HCT116 (cell line): Measurements from ENCODE around the gene FAM135A. TPM values are rescaled to one million over a fixed set of nuclear protein-coding genes. Genes with fewer than 3 reads are reported as not detected.
A peak's percentile ranks its signal among the peaks of the same experiment; 100 is the strongest.

Experiments used
- ATAC-seq: fragments of 200-7000 bp; cut with Tn5 transposase; 2 replicates; pipeline ENCODE4 v1.9.1; 2020; ENCODE audit warnings: mild to moderate bottlenecking, moderate library complexity
- BruUV-seq: library from RNA; stranded (reverse); fragments of 400-500 nt; replicated peaks from 2 replicates; lab custom pipeline; 2021; lab: Mats Ljungman, UMichigan
- CTCF ChIA-PET: fragments of 300-600 bp; sonication (Branson Sonifier 250); formaldehyde crosslinking; loops from one replicate; lab custom pipeline; 2021; ENCODE audit warnings: antibody characterized with exemption; lab: Charles Lee
- POLR2A ChIA-PET: fragments of 300-600, 350-600 bp; sonication (Branson Sonifier 250); formaldehyde crosslinking; loops from one replicate; lab custom pipeline; 2021; ENCODE audit warnings: antibody characterized with exemption; lab: Charles Lee
- RAD21 ChIA-PET, 2 experiments: fragments of 300-600 bp; sonication (Branson Sonifier 250); formaldehyde crosslinking; loops; one replicate each; lab custom pipeline; 2023; ENCODE audit warnings: low total read pairs in 2 of 2; ENCODE audit not compliant: uncharacterized antibody in 2 of 2, unreplicated experiment in 2 of 2, low non-redundant PET in 1 of 2; lab: Charles Lee
- DNase-seq: peaks from one replicate; pipeline ENCODE4 v3.0.0-alpha.2; 2010; ENCODE audit warnings: low read depth, low spot score
- H2AFZ ChIP-seq: fragments of 200-600 bp; shearing (Covaris generic), sonication (generic); 2 replicates; pipeline ENCODE4 v1.6.1; 2017; ENCODE audit warnings: low read depth, mixed run types, mixed read lengths, antibody characterized with exemption, low read length; ENCODE audit not compliant: poor library complexity, severe bottlenecking
- H3K27ac ChIP-seq: 2 replicates; pipeline ENCODE4 v1.5.1; 2012; ENCODE audit warnings: low read depth, low read length
- H3K27me3 ChIP-seq: fragments of 200-600 bp; sonication (generic); 2 replicates; pipeline ENCODE4 v1.6.1; 2016; ENCODE audit warnings: mixed run types, low read length, mixed read lengths; ENCODE audit not compliant: insufficient read depth
- H3K36me3 ChIP-seq, 2 experiments: fragments of 200-500 bp in 1 of 2; fragments of 200-600 bp in 1 of 2; sonication (Bioruptor generic) in 1 of 2; sonication (generic) in 1 of 2; 2 replicates each; pipeline versions ENCODE4 v1.5.1 to v1.6.1; 2014 to 2016; ENCODE audit warnings: low read length in 2 of 2, inconsistent platforms in 1 of 2, mixed read lengths in 1 of 2, mixed run types in 1 of 2; ENCODE audit not compliant: insufficient read depth in 2 of 2, control insufficient read depth in 1 of 2
- H3K4me1 ChIP-seq, 2 experiments: fragments of 200-600 bp in 1 of 2; sonication (generic) in 1 of 2; 2 replicates each; pipeline versions ENCODE4 v1.5.1 to v1.6.1; 2012 to 2017; ENCODE audit warnings: low read length in 2 of 2, inconsistent platforms in 1 of 2, mild to moderate bottlenecking in 1 of 2, mixed read lengths in 1 of 2, mixed run types in 1 of 2, moderate library complexity in 1 of 2; ENCODE audit not compliant: insufficient read depth in 2 of 2, control insufficient read depth in 1 of 2
- H3K4me2 ChIP-seq: fragments of 200-600 bp; sonication (generic); 2 replicates; pipeline ENCODE4 v1.6.1; 2017; ENCODE audit warnings: mixed run types, low read length, mixed read lengths
- H3K4me3 ChIP-seq, 2 experiments: fragments of 200-600 bp in 1 of 2; sonication (generic) in 1 of 2; replicated peaks in 1 of 2; 2 replicates each; pipeline ENCODE4 v1.5.1; 2011 to 2016; ENCODE audit warnings: low read length in 2 of 2, control low read depth in 1 of 2, low read depth in 1 of 2, mild to moderate bottlenecking in 1 of 2, mixed read lengths in 1 of 2, mixed run types in 1 of 2
- H3K79me2 ChIP-seq: fragments of 200-600 bp; sonication (generic); 2 replicates; pipeline ENCODE4 v1.6.1; 2017; ENCODE audit warnings: mild to moderate bottlenecking, mixed run types, low read length, moderate library complexity, mixed read lengths; ENCODE audit not compliant: insufficient read depth
- H3K9ac ChIP-seq: fragments of 200-600 bp; sonication (generic); 2 replicates; pipeline ENCODE4 v1.6.1; 2016; ENCODE audit warnings: low read length, mixed read lengths
- H3K9me2 ChIP-seq: fragments of 200-600 bp; sonication (generic), shearing (Covaris generic); 2 replicates; pipeline ENCODE4 v1.6.1; 2017; ENCODE audit warnings: mixed run types, mild to moderate bottlenecking, moderate library complexity; ENCODE audit not compliant: insufficient read depth
- H3K9me3 ChIP-seq, 2 experiments: fragments of 200-500 bp in 1 of 2; fragments of 200-600 bp in 1 of 2; sonication (Bioruptor generic) in 1 of 2; sonication (generic) in 1 of 2; 2 replicates each; pipeline ENCODE4 v1.6.1; 2014 to 2017; ENCODE audit warnings: low read length in 2 of 2, mixed read lengths in 2 of 2, inconsistent platforms in 1 of 2, low read depth in 1 of 2, mild to moderate bottlenecking in 1 of 2, mixed run types in 1 of 2, moderate library complexity in 1 of 2; ENCODE audit not compliant: control insufficient read depth in 1 of 2, insufficient read depth in 1 of 2
- H4K20me1 ChIP-seq: fragments of 200-600 bp; sonication (generic), shearing (Covaris generic); 2 replicates; pipeline ENCODE4 v1.6.1; 2017; ENCODE audit warnings: mixed run types, mild to moderate bottlenecking, moderate library complexity; ENCODE audit not compliant: insufficient read depth
- ELF1 ChIP-seq: IDR thresholded peaks from 2 replicates; pipeline ENCODE4 v1.6.1; 2012; ENCODE audit warnings: low read depth, borderline replicate concordance
- EZH2 ChIP-seq: fragments of 200-600 bp; sonication (generic); IDR thresholded peaks from 2 replicates; pipeline ENCODE4 v1.6.1; 2017; ENCODE audit warnings: antibody characterized with exemption, mixed run types
- EZH2phosphoT487 ChIP-seq: fragments of 200-600 bp; IDR thresholded peaks from 2 replicates; pipeline ENCODE4 v1.6.1; 2018; ENCODE audit warnings: antibody characterized with exemption, borderline replicate concordance
- FOSL1 ChIP-seq: IDR thresholded peaks from 2 replicates; pipeline ENCODE4 v1.6.1; 2012; ENCODE audit warnings: low read depth
- POLR2AphosphoS5 ChIP-seq: IDR thresholded peaks from 2 replicates; pipeline ENCODE4 v1.6.1; 2011; ENCODE audit warnings: mild to moderate bottlenecking, low read depth, low read length, moderate library complexity
- SIN3A ChIP-seq: IDR thresholded peaks from 2 replicates; pipeline ENCODE4 v1.6.1; 2012; ENCODE audit warnings: low read depth
- YY1 ChIP-seq: IDR thresholded peaks from 2 replicates; pipeline ENCODE4 v1.6.1; 2011; ENCODE audit warnings: low read length, low read depth, moderate library complexity, mild to moderate bottlenecking; ENCODE audit not compliant: insufficient replicate concordance; ENCODE audit errors: extremely low read depth
- intact Hi-C: fragments of 100-400 bp; cut with micrococcal nuclease; formaldehyde crosslinking; loops from 2 replicates; pipeline ENCODE4 v1.10.0; 2022
- total RNA-seq: library from RNA; stranded (reverse); gene quantifications from one replicate; pipeline ENCODE4 v1.2.1, GENCODE V29; 2021; ENCODE audit not compliant: unreplicated experiment
- TF ChIP-seq, protein P1 (sequence below): IDR thresholded peaks from 2 replicates; pipeline ENCODE4 v1.6.1; 2012; ENCODE audit warnings: low read depth
- TF ChIP-seq, protein P2 (sequence below): IDR thresholded peaks from 2 replicates; pipeline ENCODE4 v1.6.1; 2012
- TF ChIP-seq, protein P3 (sequence below): IDR thresholded peaks from 2 replicates; pipeline ENCODE4 v1.6.1; 2011; ENCODE audit warnings: mild to moderate bottlenecking, low read length, moderate library complexity; ENCODE audit not compliant: insufficient replicate concordance; ENCODE audit errors: extremely low read depth

The FAM135A gene
- total RNA-seq, 1 experiment from 2014 or later = 20.8 TPM

DNA sequence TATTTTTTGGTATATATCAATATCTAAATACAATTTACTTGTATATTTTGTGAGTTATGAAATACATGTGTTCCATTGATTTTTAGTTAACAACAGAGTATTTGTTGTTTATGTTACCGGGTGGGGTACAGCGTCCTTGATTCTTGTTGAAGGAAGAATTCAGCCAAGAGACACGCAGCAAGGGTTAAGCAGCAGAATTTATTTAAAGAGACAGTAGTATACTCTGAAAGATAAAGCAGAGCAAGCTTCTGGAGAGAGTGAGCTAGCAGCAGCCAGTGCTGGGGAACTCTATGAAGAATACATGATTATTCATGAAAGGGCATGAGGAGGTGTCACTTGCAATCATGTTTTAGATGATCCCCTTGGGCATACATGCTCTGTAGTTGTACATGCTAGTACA, 76.1 kb downstream of the FAM135A start:
- Histone ChIP-seq H3K4me3 (no peak overlapping the region), H3K36me3 (no peaks in the 10 kb centered on the region; a peak in 1 of 4 replicates), H3K27ac (no peak overlapping the region), H3K27me3 (no peaks in the 10 kb centered on the region), H3K9me2 (no peaks in the 10 kb centered on the region), H3K9ac (no peak overlapping the region), H3K9me3 (no peaks in the 10 kb centered on the region), H3K4me1 (peaks cover 0 to 4% of the 10 kb centered on the region in 2 experiments; a peak in 2 of 4 replicates), H2AFZ (no peak overlapping the region), H3K4me2 (no peak overlapping the region)
- ChIA-PET CTCF (no interaction called here), POLR2A (no interaction called here), RAD21 (no interaction called here)
- BruUV-seq = no TSS peak
- no peak for ATAC-seq
- intact Hi-C loops = no loop called here
- TF ChIP-seq, protein P1, sequence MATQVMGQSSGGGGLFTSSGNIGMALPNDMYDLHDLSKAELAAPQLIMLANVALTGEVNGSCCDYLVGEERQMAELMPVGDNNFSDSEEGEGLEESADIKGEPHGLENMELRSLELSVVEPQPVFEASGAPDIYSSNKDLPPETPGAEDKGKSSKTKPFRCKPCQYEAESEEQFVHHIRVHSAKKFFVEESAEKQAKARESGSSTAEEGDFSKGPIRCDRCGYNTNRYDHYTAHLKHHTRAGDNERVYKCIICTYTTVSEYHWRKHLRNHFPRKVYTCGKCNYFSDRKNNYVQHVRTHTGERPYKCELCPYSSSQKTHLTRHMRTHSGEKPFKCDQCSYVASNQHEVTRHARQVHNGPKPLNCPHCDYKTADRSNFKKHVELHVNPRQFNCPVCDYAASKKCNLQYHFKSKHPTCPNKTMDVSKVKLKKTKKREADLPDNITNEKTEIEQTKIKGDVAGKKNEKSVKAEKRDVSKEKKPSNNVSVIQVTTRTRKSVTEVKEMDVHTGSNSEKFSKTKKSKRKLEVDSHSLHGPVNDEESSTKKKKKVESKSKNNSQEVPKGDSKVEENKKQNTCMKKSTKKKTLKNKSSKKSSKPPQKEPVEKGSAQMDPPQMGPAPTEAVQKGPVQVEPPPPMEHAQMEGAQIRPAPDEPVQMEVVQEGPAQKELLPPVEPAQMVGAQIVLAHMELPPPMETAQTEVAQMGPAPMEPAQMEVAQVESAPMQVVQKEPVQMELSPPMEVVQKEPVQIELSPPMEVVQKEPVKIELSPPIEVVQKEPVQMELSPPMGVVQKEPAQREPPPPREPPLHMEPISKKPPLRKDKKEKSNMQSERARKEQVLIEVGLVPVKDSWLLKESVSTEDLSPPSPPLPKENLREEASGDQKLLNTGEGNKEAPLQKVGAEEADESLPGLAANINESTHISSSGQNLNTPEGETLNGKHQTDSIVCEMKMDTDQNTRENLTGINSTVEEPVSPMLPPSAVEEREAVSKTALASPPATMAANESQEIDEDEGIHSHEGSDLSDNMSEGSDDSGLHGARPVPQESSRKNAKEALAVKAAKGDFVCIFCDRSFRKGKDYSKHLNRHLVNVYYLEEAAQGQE = no peak
- TF ChIP-seq, protein P2, sequence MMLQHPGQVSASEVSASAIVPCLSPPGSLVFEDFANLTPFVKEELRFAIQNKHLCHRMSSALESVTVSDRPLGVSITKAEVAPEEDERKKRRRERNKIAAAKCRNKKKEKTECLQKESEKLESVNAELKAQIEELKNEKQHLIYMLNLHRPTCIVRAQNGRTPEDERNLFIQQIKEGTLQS = no peak
- no peak for TF ChIP-seq POLR2AphosphoS5
- TF ChIP-seq SIN3A = no peak
- TF ChIP-seq YY1 = no peak
- no peak for TF ChIP-seq EZH2phosphoT487
- TF ChIP-seq EZH2 = no peak
- no peak for TF ChIP-seq ELF1
- TF ChIP-seq, protein P3, sequence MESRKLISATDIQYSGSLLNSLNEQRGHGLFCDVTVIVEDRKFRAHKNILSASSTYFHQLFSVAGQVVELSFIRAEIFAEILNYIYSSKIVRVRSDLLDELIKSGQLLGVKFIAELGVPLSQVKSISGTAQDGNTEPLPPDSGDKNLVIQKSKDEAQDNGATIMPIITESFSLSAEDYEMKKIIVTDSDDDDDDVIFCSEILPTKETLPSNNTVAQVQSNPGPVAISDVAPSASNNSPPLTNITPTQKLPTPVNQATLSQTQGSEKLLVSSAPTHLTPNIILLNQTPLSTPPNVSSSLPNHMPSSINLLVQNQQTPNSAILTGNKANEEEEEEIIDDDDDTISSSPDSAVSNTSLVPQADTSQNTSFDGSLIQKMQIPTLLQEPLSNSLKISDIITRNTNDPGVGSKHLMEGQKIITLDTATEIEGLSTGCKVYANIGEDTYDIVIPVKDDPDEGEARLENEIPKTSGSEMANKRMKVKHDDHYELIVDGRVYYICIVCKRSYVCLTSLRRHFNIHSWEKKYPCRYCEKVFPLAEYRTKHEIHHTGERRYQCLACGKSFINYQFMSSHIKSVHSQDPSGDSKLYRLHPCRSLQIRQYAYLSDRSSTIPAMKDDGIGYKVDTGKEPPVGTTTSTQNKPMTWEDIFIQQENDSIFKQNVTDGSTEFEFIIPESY = no peak
- TF ChIP-seq FOSL1 = no peak
- TF ChIP-seq, all 23 proteins: peak for 0
- H4K20me1 ChIP-seq = no peaks in the 10 kb centered on the region
- DNase-seq = peak; percentile 6
- no peaks in the 10 kb centered on the region for H3K79me2 ChIP-seq
